Hindlimb muscle (tissue), 1 donor: ENCODE data around the gene CCT7. TPM values are rescaled to one million over a fixed set of nuclear protein-coding genes. Genes with fewer than 3 reads are reported as not detected.

ENCODE experiments used
- DNase-seq: peaks from one replicate; pipeline ENCODE4 v3.0.0-alpha.2; 2013
- polyA plus RNA-seq: library from polyadenylated mRNA; unstranded; fragments of 120-200 nt; gene quantifications from one replicate; pipeline ENCODE4 v1.2.1, GENCODE V29; 2013; ENCODE audit not compliant: insufficient read length

CCT7 gene
- polyA plus RNA-seq, 1 donor, result 174 TPM

DNA sequence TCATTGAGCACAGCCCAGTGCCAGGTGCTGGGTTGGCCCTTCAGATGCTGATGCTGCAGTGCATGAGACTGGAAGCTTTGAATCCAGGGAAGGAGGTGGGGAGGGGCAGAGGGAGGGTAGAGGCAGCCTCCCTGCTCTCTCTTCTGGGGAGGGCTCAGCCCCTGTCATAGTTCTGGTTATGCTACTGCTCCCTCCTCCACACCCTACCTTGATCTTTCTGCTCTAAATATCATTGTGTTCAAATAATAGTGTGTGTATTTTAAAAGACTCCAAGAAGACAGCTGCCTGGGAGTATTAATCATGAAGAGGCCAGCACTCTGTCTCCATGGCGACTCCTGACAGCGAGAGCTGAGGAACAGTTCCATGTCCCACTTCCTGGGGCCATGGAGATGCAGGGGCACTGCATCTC lies 63.0 kb downstream of the CCT7 start:
- no peak for DNase-seq

DNA sequence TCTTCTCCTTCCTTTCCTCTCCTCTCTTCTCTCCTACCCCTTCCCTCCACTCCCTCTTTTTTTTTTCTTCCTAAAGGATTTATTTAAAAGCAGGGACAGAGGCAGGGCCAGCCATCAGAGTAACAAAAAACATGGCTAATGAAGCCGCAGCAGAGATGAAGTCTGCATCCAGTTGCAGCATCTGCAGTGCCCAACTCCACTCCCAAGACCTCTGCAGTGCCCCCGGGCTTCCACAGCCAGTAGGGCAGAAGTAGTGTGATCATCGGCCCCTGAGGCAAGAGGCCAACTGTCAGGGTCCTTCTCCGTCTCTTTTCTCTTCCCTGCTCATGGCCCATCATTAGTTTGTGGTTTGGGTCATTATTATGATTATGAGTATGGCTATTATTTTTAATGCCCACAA lies 63.5 kb downstream of the CCT7 start:
- DNase-seq, result no peak

DNA sequence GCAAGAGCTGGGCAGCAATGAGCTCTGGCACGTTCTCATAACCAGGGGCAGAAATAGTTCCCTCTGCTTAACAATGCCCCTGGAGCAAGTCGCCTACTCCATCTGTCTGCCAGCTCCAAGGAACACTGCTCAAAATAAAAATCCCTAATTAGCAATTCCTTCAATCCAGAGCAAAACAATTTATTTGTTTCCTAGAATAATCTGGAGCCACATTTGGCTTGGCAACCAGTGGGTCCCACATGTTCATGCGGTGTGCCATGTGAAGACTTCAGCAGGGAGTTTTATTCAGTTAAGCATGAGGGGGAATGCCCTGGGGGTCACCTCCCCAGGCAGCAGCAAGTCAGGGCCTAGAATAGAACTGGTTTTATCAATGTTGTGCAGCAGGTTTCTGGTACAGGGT lies 66.8 kb downstream of the CCT7 start:
- no peak for DNase-seq

DNA sequence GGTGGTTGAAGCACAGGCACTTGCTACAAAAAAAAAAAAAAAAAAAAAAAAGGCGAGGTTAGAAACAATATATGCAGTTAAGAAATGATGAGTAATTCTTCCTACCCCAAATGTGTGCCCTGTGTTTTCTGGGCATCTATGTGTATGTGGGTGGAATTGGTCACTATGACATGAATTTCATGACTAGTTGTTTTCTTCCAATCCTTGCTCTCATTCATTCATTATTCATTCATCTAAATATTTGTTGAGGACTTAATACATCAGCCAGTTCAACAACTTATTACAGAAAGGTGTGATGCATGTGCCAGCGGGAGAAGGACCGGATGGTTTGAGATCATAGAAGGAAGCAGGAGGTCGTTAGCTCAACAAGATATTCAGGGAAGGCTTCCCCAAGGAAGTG lies 67.5 kb downstream of the CCT7 start:
- no peak for DNase-seq

Other genes starting within 250 kb of the CCT7 start
- gene SFXN5, start 162.6 kb upstream of the CCT7 start, polyA plus RNA-seq, result 6.4 TPM
- gene RAB11FIP5, start 121.4 kb upstream of the CCT7 start, polyA plus RNA-seq, result 18.8 TPM
- gene NOTO, start 31.7 kb upstream of the CCT7 start, polyA plus RNA-seq, result not detected
- gene SMYD5, start 20.1 kb upstream of the CCT7 start, polyA plus RNA-seq, result 35.2 TPM
- 33.0 TPM for gene PRADC1, start 1.1 kb upstream of the CCT7 start, polyA plus RNA-seq
- gene FBXO41, start 50.2 kb downstream of the CCT7 start, polyA plus RNA-seq, result 0.23 TPM
- not detected for gene EGR4, start 59.2 kb downstream of the CCT7 start, polyA plus RNA-seq
- gene ALMS1, start 151.5 kb downstream of the CCT7 start, polyA plus RNA-seq, result 16.6 TPM